Astrocyte (in vitro differentiated cells and primary cell): ENCODE results near the gene DEGS2.

Experiments used
- EZH2 ChIP-seq: IDR thresholded peaks from 2 replicates; pipeline ENCODE4 v1.6.1; 2012; ENCODE audit warnings: mild to moderate bottlenecking, low read length, inconsistent platforms; ENCODE audit not compliant: insufficient read depth
- TF ChIP-seq, protein P1 (sequence below): IDR thresholded peaks from 2 replicates; pipeline ENCODE4 v1.5.1; 2011; ENCODE audit warnings: low read depth, mild to moderate bottlenecking, inconsistent platforms, low read length, moderate library complexity; ENCODE audit not compliant: insufficient read depth

DNA sequence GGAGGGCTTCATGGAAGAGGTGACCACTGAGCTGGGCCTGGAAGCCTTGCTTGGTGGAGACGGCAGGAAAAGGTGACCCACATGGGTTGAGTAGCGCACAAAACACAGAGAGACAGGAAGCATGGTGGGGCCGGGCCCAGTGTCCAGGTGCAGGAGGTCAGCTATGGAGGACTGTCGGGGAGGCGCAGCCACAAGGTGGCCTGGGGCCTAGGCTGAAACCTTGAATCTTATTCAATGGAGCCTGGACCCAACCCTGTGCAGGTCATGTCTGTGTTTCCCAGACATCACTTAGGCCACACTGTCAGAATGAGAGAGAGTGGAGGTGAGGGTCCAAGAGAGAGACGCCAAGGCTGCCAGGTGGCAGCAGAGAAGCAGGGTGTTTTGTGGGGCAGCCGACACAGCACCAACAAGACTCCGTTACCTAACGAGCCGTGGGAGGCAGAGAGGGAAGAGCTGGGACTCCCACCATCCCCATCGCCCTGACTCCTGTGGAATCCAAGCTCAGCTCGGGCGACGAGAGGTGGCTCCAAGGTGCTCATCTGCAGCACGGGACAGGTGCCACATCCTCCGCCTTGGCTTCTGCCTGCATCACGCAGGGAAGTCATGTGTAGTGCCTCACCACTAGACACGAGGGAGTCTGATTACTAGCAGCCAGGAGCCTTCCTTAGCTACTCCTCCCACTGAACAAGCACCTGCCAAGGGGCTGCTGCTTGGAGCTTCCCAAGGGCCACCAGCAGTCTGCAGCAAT, 38.7 kb downstream of the DEGS2 start:
- TF ChIP-seq, protein P1, sequence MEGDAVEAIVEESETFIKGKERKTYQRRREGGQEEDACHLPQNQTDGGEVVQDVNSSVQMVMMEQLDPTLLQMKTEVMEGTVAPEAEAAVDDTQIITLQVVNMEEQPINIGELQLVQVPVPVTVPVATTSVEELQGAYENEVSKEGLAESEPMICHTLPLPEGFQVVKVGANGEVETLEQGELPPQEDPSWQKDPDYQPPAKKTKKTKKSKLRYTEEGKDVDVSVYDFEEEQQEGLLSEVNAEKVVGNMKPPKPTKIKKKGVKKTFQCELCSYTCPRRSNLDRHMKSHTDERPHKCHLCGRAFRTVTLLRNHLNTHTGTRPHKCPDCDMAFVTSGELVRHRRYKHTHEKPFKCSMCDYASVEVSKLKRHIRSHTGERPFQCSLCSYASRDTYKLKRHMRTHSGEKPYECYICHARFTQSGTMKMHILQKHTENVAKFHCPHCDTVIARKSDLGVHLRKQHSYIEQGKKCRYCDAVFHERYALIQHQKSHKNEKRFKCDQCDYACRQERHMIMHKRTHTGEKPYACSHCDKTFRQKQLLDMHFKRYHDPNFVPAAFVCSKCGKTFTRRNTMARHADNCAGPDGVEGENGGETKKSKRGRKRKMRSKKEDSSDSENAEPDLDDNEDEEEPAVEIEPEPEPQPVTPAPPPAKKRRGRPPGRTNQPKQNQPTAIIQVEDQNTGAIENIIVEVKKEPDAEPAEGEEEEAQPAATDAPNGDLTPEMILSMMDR = no peak
- TF ChIP-seq EZH2 = no peak
